ENCODE data around the gene SETD5. TPM values are rescaled to one million over a fixed set of nuclear protein-coding genes. Genes with fewer than 3 reads are reported as not detected.

SETD5 gene
- total RNA-seq, 1 experiment from 2014 or later, result 279 TPM

DNA sequence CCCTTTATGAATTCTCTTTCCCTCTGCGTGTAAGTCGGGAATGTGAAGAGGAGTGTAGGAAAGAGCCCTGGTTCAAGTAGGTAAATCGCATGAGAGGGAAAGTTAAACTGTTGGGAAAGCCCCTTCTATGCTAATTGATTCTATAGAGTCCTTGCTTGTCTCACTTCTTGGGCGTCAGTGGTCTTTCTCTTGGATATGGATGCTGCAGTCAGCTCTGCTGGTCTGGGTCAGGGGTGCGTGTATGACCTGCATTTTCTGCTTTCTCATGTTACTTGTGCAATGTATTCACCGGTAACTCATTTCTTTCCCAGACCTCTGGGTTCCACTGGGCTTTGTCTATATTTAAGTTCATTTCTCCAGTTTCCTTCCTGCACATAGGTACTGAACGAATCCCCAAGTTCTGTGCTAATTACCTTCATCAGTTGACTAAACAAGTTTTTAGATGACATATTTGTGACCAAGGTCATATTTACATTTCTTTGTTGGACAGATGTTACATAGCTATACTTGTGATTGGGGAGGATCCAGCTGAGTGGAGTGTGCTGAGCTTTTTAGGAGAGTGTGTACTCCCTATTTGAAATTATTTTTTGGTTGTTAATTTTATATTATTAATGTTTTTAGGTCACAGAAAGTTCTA is 1.4 kb downstream of the SETD5 start:
- DNase-seq (ENCODE audit: low spot score), result no peak
- CTCF ChIA-PET, result interaction anchor here (1.0 to 1.7 kb wide), 2 partner anchors 36 to 45 kb away, joined by 3 to 7 read pairs; partner anchors contain the start of gene THUMPD3
- TF ChIP-seq, protein P1, sequence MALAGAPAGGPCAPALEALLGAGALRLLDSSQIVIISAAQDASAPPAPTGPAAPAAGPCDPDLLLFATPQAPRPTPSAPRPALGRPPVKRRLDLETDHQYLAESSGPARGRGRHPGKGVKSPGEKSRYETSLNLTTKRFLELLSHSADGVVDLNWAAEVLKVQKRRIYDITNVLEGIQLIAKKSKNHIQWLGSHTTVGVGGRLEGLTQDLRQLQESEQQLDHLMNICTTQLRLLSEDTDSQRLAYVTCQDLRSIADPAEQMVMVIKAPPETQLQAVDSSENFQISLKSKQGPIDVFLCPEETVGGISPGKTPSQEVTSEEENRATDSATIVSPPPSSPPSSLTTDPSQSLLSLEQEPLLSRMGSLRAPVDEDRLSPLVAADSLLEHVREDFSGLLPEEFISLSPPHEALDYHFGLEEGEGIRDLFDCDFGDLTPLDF (CRISPR knock-in tag; IDR thresholded peaks at IDR 0.05), result no peak
- TF ChIP-seq TEAD1 (CRISPR knock-in tag; IDR thresholded peaks at IDR 0.05), result 0 out of 2 replicates have a peak, but pooled peaks have one; percentile 15
- TF ChIP-seq, protein P2, sequence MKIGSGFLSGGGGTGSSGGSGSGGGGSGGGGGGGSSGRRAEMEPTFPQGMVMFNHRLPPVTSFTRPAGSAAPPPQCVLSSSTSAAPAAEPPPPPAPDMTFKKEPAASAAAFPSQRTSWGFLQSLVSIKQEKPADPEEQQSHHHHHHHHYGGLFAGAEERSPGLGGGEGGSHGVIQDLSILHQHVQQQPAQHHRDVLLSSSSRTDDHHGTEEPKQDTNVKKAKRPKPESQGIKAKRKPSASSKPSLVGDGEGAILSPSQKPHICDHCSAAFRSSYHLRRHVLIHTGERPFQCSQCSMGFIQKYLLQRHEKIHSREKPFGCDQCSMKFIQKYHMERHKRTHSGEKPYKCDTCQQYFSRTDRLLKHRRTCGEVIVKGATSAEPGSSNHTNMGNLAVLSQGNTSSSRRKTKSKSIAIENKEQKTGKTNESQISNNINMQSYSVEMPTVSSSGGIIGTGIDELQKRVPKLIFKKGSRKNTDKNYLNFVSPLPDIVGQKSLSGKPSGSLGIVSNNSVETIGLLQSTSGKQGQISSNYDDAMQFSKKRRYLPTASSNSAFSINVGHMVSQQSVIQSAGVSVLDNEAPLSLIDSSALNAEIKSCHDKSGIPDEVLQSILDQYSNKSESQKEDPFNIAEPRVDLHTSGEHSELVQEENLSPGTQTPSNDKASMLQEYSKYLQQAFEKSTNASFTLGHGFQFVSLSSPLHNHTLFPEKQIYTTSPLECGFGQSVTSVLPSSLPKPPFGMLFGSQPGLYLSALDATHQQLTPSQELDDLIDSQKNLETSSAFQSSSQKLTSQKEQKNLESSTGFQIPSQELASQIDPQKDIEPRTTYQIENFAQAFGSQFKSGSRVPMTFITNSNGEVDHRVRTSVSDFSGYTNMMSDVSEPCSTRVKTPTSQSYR (CRISPR knock-in tag; IDR thresholded peaks at IDR 0.05), result 0 out of 2 replicates have a peak, but pooled peaks have one; percentile 8

DNA sequence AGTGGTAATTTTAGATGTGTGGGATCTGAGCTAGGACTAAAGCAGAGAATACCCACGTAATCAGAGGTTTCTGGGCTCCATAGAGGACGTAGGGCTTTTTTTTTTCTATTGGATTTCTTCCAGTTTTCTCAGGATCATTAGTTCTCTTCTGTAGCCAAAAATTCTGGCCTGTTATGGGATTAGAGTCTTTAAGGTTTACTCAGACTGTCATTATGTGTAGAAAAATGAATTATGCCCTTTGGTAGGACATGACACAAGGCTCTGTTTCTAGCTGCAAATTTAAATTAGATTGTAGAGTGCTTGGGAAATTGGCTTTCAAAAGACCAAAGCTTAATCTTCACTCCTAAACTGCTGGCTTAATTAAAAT is 1.9 kb downstream of the SETD5 start:
- POLR2A ChIA-PET, result interaction anchor here (0.9 to 4.6 kb wide), 6 partner anchors 9 to 37 kb away, joined by 3 to 36 read pairs (median 6); partner anchors contain the start of gene THUMPD3
- Mint-ChIP-seq H3K27ac (peak overlapping the region; percentile 73), H3K4me1 (peaks cover 64% of the 10 kb centered on the region), H3K27me3 (ENCODE audit: low read depth) (no peaks in the 10 kb centered on the region), H3K36me3 (peaks cover 25% of the 10 kb centered on the region), H3K9me3 (no peaks in the 10 kb centered on the region), H3K4me3 (peak overlapping the region; percentile 100)
- ATAC-seq (no peak), DNase-seq (ENCODE audit: low spot score) (no peak)
- TF ChIP-seq, protein P3, sequence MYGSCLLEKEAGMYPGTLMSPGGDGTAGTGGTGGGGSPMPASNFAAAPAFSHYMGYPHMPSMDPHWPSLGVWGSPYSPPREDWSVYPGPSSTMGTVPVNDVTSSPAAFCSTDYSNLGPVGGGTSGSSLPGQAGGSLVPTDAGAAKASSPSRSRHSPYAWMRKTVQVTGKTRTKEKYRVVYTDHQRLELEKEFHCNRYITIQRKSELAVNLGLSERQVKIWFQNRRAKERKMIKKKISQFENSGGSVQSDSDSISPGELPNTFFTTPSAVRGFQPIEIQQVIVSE (CRISPR knock-in tag; IDR thresholded peaks at IDR 0.05; ENCODE audit: borderline replicate concordance), result no peak
- no peak for TF ChIP-seq TEAD4 (CRISPR knock-in tag; IDR thresholded peaks at IDR 0.05)
- TF ChIP-seq SMAD3 (CRISPR knock-in tag; IDR thresholded peaks at IDR 0.05; ENCODE audit: borderline replicate concordance), result no peak
- TF ChIP-seq TEAD1 (CRISPR knock-in tag; IDR thresholded peaks at IDR 0.05), result no peak
- TF ChIP-seq NFATC4 (CRISPR knock-in tag; IDR thresholded peaks at IDR 0.05), result no peak
- no peak for TF ChIP-seq CBFB (CRISPR knock-in tag; IDR thresholded peaks at IDR 0.05; ENCODE audit: low read depth)
- TF ChIP-seq, protein P4, sequence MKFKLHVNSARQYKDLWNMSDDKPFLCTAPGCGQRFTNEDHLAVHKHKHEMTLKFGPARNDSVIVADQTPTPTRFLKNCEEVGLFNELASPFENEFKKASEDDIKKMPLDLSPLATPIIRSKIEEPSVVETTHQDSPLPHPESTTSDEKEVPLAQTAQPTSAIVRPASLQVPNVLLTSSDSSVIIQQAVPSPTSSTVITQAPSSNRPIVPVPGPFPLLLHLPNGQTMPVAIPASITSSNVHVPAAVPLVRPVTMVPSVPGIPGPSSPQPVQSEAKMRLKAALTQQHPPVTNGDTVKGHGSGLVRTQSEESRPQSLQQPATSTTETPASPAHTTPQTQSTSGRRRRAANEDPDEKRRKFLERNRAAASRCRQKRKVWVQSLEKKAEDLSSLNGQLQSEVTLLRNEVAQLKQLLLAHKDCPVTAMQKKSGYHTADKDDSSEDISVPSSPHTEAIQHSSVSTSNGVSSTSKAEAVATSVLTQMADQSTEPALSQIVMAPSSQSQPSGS (CRISPR knock-in tag; IDR thresholded peaks at IDR 0.05; ENCODE audit: borderline replicate concordance, low read depth), result no peak
- no peak for TF ChIP-seq EMX1 (CRISPR knock-in tag; IDR thresholded peaks at IDR 0.05)
- no peak for TF ChIP-seq CREM (CRISPR knock-in tag; IDR thresholded peaks at IDR 0.05)
- TF ChIP-seq, protein P5, sequence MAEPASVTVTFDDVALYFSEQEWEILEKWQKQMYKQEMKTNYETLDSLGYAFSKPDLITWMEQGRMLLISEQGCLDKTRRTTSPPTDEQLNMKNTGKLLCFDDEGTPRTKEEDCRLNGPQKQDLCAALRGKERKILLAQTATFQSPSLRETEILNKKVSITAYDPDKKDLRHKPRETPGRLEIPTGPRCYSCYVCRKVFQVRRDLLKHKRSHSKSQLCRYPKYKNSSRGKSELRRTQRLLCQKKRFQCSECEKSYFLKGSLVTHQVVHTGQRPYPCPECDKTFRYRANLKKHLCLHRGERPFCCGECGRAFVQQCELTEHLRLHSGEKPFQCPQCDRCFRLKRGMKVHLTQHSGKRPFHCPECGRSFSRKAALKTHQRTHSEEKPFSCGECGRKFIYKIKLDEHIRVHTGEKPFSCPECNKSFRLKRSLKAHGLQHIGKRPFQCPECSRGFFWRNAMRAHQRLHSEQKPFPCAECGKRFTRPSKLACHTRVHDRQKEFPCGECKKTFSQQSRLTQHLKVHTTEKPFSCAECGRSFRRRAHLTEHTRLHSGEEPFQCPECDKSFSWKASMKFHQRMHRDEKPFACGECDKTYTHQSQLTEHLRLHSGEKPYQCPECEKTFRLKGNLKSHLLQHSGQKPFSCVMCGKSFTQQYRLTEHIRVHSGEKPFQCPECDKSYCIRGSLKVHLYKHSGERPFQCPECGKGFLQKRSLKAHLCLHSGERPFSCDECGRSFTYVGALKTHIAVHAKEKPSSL (CRISPR knock-in tag; conservative IDR thresholded peaks at IDR 0.05), result no peak
- no peak for TF ChIP-seq MXD4 (CRISPR knock-in tag; IDR thresholded peaks at IDR 0.05; ENCODE audit: borderline replicate concordance)
- TF ChIP-seq, protein P6, sequence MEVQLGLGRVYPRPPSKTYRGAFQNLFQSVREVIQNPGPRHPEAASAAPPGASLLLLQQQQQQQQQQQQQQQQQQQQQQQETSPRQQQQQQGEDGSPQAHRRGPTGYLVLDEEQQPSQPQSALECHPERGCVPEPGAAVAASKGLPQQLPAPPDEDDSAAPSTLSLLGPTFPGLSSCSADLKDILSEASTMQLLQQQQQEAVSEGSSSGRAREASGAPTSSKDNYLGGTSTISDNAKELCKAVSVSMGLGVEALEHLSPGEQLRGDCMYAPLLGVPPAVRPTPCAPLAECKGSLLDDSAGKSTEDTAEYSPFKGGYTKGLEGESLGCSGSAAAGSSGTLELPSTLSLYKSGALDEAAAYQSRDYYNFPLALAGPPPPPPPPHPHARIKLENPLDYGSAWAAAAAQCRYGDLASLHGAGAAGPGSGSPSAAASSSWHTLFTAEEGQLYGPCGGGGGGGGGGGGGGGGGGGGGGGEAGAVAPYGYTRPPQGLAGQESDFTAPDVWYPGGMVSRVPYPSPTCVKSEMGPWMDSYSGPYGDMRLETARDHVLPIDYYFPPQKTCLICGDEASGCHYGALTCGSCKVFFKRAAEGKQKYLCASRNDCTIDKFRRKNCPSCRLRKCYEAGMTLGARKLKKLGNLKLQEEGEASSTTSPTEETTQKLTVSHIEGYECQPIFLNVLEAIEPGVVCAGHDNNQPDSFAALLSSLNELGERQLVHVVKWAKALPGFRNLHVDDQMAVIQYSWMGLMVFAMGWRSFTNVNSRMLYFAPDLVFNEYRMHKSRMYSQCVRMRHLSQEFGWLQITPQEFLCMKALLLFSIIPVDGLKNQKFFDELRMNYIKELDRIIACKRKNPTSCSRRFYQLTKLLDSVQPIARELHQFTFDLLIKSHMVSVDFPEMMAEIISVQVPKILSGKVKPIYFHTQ (CRISPR knock-in tag; IDR thresholded peaks at IDR 0.05), result no peak
- CTCF ChIA-PET, result interaction anchor here (0.5 to 1.7 kb wide), 5 partner anchors 12 to 91 kb away, joined by 3 to 7 read pairs (median 3); partner anchors contain the start of gene THUMPD3

More for the DNA sequence above, 1.4 kb downstream of the SETD5 start:
- Mint-ChIP-seq H3K9me3 (no peaks in the 10 kb centered on the region), H3K27me3 (ENCODE audit: low read depth) (no peaks in the 10 kb centered on the region), H3K4me1 (peaks cover 66% of the 10 kb centered on the region), H3K36me3 (peaks cover 26% of the 10 kb centered on the region), H3K27ac (peak overlapping the region; percentile 100), H3K4me3 (peak overlapping the region; percentile 100)
- POLR2A ChIA-PET, result interaction anchor here (0.9 to 4.6 kb wide), 5 partner anchors 9 to 36 kb away, joined by 4 to 36 read pairs (median 6); partner anchors contain the start of gene THUMPD3
- no peak for ATAC-seq
